Measurements from ENCODE around the gene MEN1.

Gene MEN1

GRCh38 chr11:64858467-64859263 is 48.3 kb upstream of the MEN1 start:
- TF ChIP-seq ZNF70 (CRISPR knock-in tag; IDR thresholded peaks at IDR 0.05) (no peak), PPARA (CRISPR knock-in tag; IDR thresholded peaks at IDR 0.05; ENCODE audit: borderline replicate concordance) (no peak), PATZ1 (CRISPR knock-in tag; IDR thresholded peaks at IDR 0.05; ENCODE audit: borderline replicate concordance) (no peak), ARNTL (CRISPR knock-in tag; IDR thresholded peaks at IDR 0.05; ENCODE audit: borderline replicate concordance, low read depth) (no peak), ZNF8 (CRISPR knock-in tag; IDR thresholded peaks at IDR 0.05) (no peak), CSRNP3 (CRISPR knock-in tag; IDR thresholded peaks at IDR 0.05) (no peak), CSDC2 (CRISPR knock-in tag; IDR thresholded peaks at IDR 0.05) (no peak), TSHZ2 (CRISPR knock-in tag; IDR thresholded peaks at IDR 0.05) (no peak), GLIS3 (CRISPR knock-in tag; IDR thresholded peaks at IDR 0.05) (no peak)

GRCh38 chr11:64857485-64857884 is 47.1 kb upstream of the MEN1 start:
- TF ChIP-seq ARNTL (CRISPR knock-in tag; IDR thresholded peaks at IDR 0.05; ENCODE audit: borderline replicate concordance, low read depth): no peak
- TF ChIP-seq ZNF8 (CRISPR knock-in tag; IDR thresholded peaks at IDR 0.05): no peak
- no peak for TF ChIP-seq TSHZ2 (CRISPR knock-in tag; IDR thresholded peaks at IDR 0.05)
- no peak for TF ChIP-seq SNAI2 (CRISPR knock-in tag; IDR thresholded peaks at IDR 0.05)
- TF ChIP-seq TCF4 (CRISPR knock-in tag; IDR thresholded peaks at IDR 0.05; ENCODE audit: borderline replicate concordance): no peak
- no peak for TF ChIP-seq ZFP3 (CRISPR knock-in tag; IDR thresholded peaks at IDR 0.05)
- TF ChIP-seq ESRRG (CRISPR knock-in tag; IDR thresholded peaks at IDR 0.05): no peak
- no peak for TF ChIP-seq ZC3H10 (CRISPR knock-in tag; IDR thresholded peaks at IDR 0.05)
- TF ChIP-seq CSRNP3 (CRISPR knock-in tag; IDR thresholded peaks at IDR 0.05): no peak
- TF ChIP-seq ZNF565 (CRISPR knock-in tag; conservative IDR thresholded peaks at IDR 0.05; ENCODE audit: low read depth): no peak
- no peak for ATAC-seq

More at GRCh38 chr11:64858467-64859263, 48.3 kb upstream of the MEN1 start:
- ATAC-seq: no peak

GRCh38 chr11:64856382-64857227 is 46.3 kb upstream of the MEN1 start:
- ATAC-seq: peak; percentile 19
- TF ChIP-seq SNAI2 (CRISPR knock-in tag; IDR thresholded peaks at IDR 0.05) (0 out of 2 replicates have a peak, but pooled peaks have one; percentile 47), PATZ1 (CRISPR knock-in tag; IDR thresholded peaks at IDR 0.05; ENCODE audit: borderline replicate concordance) (no peak)
